Cardiac septum (tissue), 1 donor: ENCODE results near the gene TMEM250. TPM values are rescaled to one million over a fixed set of nuclear protein-coding genes. Genes with fewer than 3 reads are reported as not detected.

ENCODE experiments used
- DNase-seq: peaks from one replicate; pipeline ENCODE4 v3.0.0-alpha.2; 2020; ENCODE audit warnings: low spot score
- intact Hi-C: fragments of 100-400 bp; cut with DNase I; formaldehyde crosslinking; loops from one replicate; pipeline ENCODE4 v1.14.0; 2022
- total RNA-seq: library from RNA; stranded (reverse); fragmentation: NEBNext Ultra II Directional; extraction: Animal tissue kit (Norgen Biotek cat#: 25700); gene quantifications from one replicate; pipeline ENCODE4 v1.2.1, GENCODE V29; 2021
- donor health status: DM: no; HTN: no; CAD: no.

The TMEM250 gene
- total RNA-seq, 1 donor from 2014 or later, result 19.8 TPM

GRCh38 chr9:136078024-136078423 lies 40.7 kb downstream of the TMEM250 start:
- no peak for DNase-seq
- intact Hi-C loops, result no loop called here

GRCh38 chr9:136077491-136077890 lies 41.2 kb downstream of the TMEM250 start:
- intact Hi-C loops, result no loop called here
- no peak for DNase-seq

- no peak for DNase-seq
- intact Hi-C loops, result no loop called here
These were observed 42.6 kb downstream of the TMEM250 start for GRCh38 chr9:136075881-136076678.

GRCh38 chr9:136075134-136075841 lies 43.4 kb downstream of the TMEM250 start:
- intact Hi-C loops, result no loop called here
- no peak for DNase-seq

- DNase-seq, result no peak
- intact Hi-C loops, result no loop called here
These were observed 44.0 kb downstream of the TMEM250 start for GRCh38 chr9:136074706-136075105.

Other genes with a start within 250 kb of the TMEM250 start
- 25.5 TPM for gene CAMSAP1, start 211.3 kb downstream of the TMEM250 start, total RNA-seq
- 90.3 TPM for gene UBAC1, start 157.5 kb downstream of the TMEM250 start, total RNA-seq
- gene NACC2, start 23.6 kb downstream of the TMEM250 start, total RNA-seq, result 57.8 TPM
- gene LHX3, start 86.3 kb upstream of the TMEM250 start, total RNA-seq, result not detected
- 7.2 TPM for gene QSOX2, start 126.9 kb upstream of the TMEM250 start, total RNA-seq
- 0.03 TPM for gene CCDC187, start 185.2 kb upstream of the TMEM250 start, total RNA-seq
- gene GPSM1, start 208.7 kb upstream of the TMEM250 start, total RNA-seq, result 35.1 TPM
- gene DNLZ, start 244.9 kb upstream of the TMEM250 start, total RNA-seq, result 34.1 TPM